Epithelial cell of proximal tubule (primary cell): ENCODE results near the gene TMPRSS13. TPM values are rescaled to one million over a fixed set of nuclear protein-coding genes. Genes with fewer than 3 reads are reported as not detected.

ENCODE experiments used
- DNase-seq: peaks from one replicate; pipeline ENCODE4 v3.0.0-alpha.2; 2011; ENCODE audit warnings: low read depth
- H3K4me3 ChIP-seq: 2 replicates; pipeline ENCODE4 v1.5.1; 2011; ENCODE audit warnings: low read depth, mild to moderate bottlenecking, low read length
- total RNA-seq: library from RNA; depleted of rRNA; stranded (reverse); fragments of >200 nt; gene quantifications from 2 replicates; pipeline ENCODE4 v1.2.3, GENCODE V29; 2015
- TF ChIP-seq, protein P1 (sequence below): conservative IDR thresholded peaks from 2 replicates; pipeline ENCODE4 v1.5.1; 2012; ENCODE audit warnings: low read depth, mild to moderate bottlenecking, low read length

TMPRSS13 gene
- total RNA-seq, 1 donor from 2014 or later = 0.63 TPM

DNA sequence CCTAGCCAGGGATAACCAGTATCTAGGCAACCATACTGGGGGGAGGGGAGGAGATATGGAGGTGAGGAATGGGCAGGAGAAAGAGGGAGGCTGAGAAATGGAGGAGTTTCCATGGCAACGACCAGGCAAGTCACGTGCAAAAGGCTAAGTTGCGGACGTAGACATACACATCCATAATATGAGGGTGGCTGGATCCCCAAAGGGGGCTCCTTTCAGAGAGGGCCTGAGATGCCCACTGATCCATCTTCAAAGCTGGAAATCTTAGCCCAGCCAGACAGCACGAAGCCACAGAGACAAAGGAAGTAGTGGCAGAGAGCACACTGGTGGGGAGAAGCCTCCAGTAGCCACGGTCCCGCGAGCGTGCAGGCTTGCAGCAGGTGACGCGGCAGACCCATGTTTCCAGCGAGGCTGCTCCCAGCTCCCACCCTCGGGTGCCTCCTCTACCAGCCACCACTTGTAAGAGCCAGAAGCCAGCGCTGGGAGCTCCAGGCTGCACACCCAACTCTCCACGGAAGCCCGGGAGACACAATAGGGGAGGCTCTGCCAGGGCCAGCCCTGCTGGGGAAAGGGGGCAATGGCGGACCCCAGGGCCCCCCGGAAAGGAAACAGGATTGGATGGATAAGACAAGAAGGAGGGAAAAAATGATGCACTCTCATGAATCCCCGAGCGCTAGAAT is 53.7 kb downstream of the TMPRSS13 start:
- H3K4me3 ChIP-seq = peak overlapping the region; percentile 50
- no peak for DNase-seq
- TF ChIP-seq, protein P1, sequence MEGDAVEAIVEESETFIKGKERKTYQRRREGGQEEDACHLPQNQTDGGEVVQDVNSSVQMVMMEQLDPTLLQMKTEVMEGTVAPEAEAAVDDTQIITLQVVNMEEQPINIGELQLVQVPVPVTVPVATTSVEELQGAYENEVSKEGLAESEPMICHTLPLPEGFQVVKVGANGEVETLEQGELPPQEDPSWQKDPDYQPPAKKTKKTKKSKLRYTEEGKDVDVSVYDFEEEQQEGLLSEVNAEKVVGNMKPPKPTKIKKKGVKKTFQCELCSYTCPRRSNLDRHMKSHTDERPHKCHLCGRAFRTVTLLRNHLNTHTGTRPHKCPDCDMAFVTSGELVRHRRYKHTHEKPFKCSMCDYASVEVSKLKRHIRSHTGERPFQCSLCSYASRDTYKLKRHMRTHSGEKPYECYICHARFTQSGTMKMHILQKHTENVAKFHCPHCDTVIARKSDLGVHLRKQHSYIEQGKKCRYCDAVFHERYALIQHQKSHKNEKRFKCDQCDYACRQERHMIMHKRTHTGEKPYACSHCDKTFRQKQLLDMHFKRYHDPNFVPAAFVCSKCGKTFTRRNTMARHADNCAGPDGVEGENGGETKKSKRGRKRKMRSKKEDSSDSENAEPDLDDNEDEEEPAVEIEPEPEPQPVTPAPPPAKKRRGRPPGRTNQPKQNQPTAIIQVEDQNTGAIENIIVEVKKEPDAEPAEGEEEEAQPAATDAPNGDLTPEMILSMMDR = no peak

DNA sequence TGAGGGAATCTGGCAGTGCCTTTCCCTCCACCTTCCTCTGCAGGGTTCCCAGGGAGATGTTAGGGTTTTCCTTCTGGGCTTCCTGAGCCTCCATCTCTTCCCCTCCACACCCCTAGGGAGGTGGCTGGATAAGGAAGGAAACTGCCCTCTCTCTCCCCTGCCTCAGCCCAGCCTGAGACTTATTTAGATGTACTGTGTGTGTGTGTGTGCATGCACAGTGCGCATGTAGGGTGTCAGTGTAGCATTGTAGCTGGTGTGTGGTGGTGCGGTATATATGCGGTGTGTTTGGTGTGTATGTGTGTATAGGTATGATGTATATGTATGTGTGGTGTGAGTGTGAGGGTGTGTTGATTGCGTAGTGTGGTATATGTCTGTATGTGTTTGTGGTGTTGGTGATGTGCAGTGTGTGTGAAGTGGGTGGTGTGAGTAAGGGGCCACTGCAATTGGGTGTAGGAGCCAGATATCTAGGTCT is 54.3 kb downstream of the TMPRSS13 start:
- TF ChIP-seq, protein P1 = no peak
- DNase-seq = no peak
- H3K4me3 ChIP-seq = no peak overlapping the region

DNA sequence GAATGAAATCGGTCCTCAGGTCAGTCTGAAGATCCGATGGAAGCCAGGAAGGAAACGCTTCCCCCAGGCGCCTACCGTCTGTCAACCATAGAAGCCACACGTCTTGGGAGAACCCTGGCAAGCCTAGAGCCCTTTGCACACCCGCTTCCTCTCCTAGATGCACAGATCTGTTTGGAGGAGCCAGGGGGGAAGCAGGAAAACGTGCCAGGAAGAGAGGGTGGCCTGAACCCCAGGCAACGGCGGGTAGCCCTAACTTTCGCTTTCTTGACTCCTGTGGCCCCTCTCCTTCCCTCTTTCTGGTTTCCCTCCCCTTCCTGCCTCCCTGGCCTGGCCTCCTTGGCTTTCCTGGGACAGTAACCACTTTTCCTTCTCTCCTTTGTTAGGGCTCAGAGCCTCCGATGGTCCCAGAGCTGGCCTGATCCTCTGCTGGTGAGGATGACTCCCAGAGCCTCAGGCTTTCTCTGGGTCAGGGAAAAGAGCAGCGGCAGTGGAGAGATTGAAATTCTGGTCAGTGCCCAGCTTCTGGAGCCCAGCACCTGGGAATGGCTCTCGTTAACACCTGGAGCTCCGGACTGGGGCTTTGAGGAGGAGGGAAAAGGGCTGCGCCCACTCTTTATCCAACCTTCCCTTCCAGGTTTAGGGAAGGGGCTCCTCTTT is 54.8 kb downstream of the TMPRSS13 start:
- no peak overlapping the region for H3K4me3 ChIP-seq
- no peak for DNase-seq
- TF ChIP-seq, protein P1 = no peak

DNA sequence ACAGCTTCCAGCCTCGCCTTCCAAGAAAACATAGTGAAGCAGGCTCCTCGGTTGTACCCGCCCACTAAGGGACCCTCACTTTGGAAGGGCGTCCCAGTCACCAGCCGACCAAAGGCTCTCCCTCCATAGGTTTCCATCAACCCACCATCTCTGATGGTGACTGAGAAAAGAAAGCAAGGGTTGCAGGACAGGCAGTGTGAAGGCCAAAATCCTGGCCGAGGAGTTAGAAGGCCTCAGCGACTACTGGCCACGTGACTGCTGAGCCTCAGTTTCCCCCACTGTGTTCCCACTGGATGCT is 55.4 kb downstream of the TMPRSS13 start:
- DNase-seq = no peak
- TF ChIP-seq, protein P1 = no peak
- H3K4me3 ChIP-seq = no peak overlapping the region

DNA sequence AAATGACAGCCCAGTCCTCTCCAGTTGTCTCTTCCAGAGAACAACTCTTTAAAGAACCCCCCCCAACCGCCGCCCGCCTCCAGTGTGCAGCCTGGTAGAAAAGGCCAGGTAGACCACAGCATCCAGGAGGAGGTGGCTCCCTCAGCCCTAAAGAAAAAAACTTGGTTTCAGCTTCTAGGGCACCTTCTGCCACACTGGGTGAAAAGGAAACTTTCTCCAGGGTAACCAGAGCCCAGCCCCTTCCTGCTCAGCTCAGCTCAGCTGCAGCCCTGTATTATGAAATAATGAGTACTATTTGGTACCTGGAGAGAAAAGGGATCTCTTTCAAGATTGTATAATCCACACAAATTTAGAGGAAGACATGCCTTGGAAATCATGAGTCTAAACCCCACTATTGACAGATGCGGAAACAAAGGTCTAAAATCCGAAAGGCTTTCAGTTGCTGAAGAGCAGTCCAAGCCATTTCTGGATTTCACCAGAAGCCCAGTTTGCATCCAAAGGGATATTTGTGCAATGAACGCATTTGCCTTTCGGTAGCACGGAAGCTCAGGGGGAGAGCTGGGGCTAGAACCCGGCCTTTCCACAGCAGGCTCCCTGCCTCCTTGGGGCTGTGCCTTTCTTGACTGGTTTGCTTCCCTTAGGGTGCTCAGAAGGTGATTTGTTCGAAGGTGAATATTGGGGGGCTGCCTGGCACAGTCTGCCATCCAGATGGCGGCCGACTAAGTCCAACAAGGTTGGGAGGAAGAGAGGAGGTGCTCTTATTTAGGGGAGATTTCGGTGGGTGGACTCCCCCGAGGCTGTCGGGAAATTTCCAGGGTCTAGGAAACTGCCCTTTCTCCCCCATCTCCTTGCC is 56.0 kb downstream of the TMPRSS13 start:
- DNase-seq = no peak
- TF ChIP-seq, protein P1 = no peak
- H3K4me3 ChIP-seq = no peak overlapping the region

DNA sequence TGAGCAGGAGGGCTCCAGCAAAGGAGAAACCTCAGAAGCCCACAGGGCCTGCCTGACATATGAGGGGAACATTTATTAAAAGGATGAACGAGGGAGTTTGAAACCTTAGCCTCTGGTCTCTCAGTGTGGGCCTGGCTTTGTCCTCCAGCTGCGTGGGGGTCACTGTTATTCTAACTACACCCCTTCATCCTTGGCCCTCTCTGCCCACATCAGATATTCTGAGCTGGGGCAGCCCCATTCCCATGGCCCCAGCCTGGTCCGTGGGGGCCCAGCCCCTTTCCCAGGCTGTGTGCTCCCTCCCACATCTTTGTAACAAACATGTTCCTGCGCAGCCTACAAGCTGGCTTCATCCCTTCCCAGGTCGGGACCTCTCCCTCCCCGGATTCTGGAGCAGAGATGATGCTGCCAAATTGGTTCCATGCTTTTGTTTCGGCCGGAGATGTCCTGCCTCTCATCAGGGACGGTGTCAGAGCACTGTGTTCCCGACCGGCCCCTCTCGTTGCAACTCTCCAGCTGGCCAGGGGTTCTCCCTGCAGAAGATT is 56.7 kb downstream of the TMPRSS13 start:
- no peak for DNase-seq
- no peak overlapping the region for H3K4me3 ChIP-seq
- TF ChIP-seq, protein P1 = no peak
